ENCODE data around the gene RHBDF2.

The RHBDF2 gene

DNA sequence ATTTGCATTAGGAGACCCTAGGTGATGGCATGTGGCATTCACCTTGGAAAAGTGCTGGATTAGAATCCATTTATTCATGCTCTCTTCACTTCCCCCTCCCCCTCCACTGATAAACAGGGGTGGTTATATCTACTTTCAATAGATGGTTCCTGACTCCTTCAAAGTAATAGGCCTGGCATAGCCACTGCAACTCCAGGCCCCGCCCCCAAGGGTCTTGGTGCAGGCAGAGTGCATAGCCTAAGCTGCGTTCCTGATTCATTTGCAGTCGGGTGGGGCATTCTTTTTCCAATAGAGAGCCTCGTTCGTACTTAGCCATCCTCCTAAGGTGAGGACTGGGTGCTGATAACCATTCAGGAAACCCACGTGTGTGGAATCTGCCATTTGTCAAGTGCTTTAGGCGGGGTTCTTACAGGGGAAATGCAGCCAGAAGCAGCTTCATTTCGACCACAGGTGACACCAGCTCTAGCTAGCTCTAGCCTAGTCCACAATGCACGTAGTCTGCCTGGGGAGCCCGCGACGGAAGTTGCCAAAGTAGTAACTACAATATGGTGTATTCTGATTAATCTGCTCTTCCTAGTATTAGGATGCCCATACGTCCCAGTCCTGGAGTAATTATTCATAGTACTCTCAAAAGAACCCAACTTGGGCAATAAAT lies 59.4 kb downstream of the RHBDF2 start:
- TF ChIP-seq SIN3A (IDR thresholded peaks at IDR 0.05; ENCODE audit: borderline replicate concordance, insufficient read depth, low read length) (no peak), TAF1 (IDR thresholded peaks at IDR 0.05; ENCODE audit: borderline replicate concordance, insufficient read depth, low read length) (no peak), FOXP2 (optimal IDR thresholded peaks at IDR 0.05; ENCODE audit: borderline replicate concordance, extremely low read depth, extremely low read length, insufficient read depth) (no peak), POLR2AphosphoS5 (IDR thresholded peaks at IDR 0.05; ENCODE audit: low read depth, low read length) (no peak)
- TF ChIP-seq, protein P1, sequence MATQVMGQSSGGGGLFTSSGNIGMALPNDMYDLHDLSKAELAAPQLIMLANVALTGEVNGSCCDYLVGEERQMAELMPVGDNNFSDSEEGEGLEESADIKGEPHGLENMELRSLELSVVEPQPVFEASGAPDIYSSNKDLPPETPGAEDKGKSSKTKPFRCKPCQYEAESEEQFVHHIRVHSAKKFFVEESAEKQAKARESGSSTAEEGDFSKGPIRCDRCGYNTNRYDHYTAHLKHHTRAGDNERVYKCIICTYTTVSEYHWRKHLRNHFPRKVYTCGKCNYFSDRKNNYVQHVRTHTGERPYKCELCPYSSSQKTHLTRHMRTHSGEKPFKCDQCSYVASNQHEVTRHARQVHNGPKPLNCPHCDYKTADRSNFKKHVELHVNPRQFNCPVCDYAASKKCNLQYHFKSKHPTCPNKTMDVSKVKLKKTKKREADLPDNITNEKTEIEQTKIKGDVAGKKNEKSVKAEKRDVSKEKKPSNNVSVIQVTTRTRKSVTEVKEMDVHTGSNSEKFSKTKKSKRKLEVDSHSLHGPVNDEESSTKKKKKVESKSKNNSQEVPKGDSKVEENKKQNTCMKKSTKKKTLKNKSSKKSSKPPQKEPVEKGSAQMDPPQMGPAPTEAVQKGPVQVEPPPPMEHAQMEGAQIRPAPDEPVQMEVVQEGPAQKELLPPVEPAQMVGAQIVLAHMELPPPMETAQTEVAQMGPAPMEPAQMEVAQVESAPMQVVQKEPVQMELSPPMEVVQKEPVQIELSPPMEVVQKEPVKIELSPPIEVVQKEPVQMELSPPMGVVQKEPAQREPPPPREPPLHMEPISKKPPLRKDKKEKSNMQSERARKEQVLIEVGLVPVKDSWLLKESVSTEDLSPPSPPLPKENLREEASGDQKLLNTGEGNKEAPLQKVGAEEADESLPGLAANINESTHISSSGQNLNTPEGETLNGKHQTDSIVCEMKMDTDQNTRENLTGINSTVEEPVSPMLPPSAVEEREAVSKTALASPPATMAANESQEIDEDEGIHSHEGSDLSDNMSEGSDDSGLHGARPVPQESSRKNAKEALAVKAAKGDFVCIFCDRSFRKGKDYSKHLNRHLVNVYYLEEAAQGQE (IDR thresholded peaks at IDR 0.05; ENCODE audit: insufficient read depth in 1 of 2, low read depth in 2 of 2, low read length in 2 of 2): no peak

DNA sequence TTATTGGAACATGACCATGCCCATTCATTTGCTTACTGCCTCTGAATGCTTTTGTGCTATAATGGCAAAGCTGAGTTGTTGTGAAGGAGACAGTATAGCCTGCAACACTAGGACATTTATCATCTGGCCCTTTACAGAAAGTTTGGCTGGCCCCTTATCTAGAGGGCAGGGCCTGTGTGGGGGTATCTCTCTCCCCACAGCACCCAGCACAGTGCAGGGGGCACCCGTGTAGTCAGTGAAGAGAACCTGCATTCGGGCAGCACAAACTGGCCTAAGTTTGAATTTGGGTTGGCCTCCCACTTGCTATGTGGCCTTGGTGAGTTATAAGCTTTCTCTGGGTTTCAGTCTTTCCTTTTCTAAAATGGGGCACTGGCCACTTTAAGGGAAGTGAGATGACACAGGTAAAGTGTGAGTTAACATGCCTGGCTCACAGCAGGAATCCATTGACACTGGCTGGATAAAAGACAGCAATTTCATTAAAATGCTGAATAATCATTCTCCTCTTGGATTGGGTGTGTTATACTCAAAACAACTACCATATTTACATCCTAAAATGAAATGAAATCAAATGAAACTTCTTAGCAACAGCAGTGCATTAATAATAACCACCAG lies 60.4 kb downstream of the RHBDF2 start:
- TF ChIP-seq FOXP2 (optimal IDR thresholded peaks at IDR 0.05; ENCODE audit: borderline replicate concordance, extremely low read depth, extremely low read length, insufficient read depth): no peak
- no peak for TF ChIP-seq SIN3A (IDR thresholded peaks at IDR 0.05; ENCODE audit: borderline replicate concordance, insufficient read depth, low read length)
- TF ChIP-seq, protein P1 (IDR thresholded peaks at IDR 0.05; ENCODE audit: insufficient read depth in 1 of 2, low read depth in 2 of 2, low read length in 2 of 2): no peak
- TF ChIP-seq POLR2AphosphoS5 (IDR thresholded peaks at IDR 0.05; ENCODE audit: low read depth, low read length): no peak
- TF ChIP-seq TAF1 (IDR thresholded peaks at IDR 0.05; ENCODE audit: borderline replicate concordance, insufficient read depth, low read length): no peak

DNA sequence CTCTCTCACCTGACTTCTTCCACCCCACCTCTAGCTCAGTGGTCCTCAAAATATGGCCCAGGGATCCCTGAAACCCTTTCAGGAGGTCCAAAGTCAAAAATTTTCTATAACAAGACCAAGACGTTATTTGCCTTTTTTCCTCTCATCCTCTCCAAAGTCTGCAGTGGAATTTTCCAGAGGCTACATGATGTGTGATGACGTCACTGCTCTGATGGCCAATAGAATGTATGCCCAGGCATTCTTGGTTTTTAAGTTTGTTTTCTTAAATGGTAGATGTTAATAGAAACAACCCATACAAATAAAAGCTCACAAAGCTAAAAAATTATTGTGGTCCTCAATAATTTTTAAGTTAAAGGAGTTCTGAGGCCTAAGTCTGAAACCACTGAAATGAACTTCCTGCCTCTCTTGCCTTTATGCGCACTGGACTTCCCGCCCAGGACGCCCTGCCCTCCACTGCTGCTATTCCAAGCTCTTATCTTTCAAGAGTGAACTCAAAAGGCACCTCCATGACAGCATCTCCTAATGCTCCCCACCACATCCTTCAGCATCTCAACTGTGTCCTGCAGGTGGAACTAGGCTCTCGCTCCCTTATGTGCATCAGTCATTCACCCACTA lies 61.8 kb downstream of the RHBDF2 start:
- TF ChIP-seq FOXP2 (optimal IDR thresholded peaks at IDR 0.05; ENCODE audit: borderline replicate concordance, extremely low read depth, extremely low read length, insufficient read depth) (no peak), POLR2AphosphoS5 (IDR thresholded peaks at IDR 0.05; ENCODE audit: low read depth, low read length) (no peak), SIN3A (IDR thresholded peaks at IDR 0.05; ENCODE audit: borderline replicate concordance, insufficient read depth, low read length) (no peak), TAF1 (IDR thresholded peaks at IDR 0.05; ENCODE audit: borderline replicate concordance, insufficient read depth, low read length) (no peak)
- TF ChIP-seq, protein P1 (IDR thresholded peaks at IDR 0.05; ENCODE audit: insufficient read depth in 1 of 2, low read depth in 2 of 2, low read length in 2 of 2): no peak

DNA sequence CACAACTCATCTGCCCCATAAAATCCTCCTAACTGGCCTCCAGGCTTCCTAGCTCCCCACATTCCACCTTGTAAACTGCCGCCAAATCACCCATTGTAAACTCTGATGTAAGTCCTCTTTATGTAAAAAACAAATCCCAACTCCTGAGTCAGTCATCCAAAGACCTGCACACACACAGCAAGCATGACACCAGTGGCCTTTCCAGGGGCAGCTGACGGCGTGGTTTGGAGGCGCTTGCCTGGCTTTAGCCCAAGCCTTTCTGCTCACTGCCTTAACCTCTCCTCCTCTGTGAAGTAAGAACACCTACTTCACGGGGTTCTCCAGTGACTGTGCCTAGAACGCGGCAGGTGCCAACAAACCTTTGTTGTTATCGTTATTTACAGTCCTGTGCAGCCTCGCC lies 62.3 kb downstream of the RHBDF2 start:
- TF ChIP-seq, protein P1 (IDR thresholded peaks at IDR 0.05; ENCODE audit: insufficient read depth in 1 of 2, low read depth in 2 of 2, low read length in 2 of 2): no peak
- TF ChIP-seq FOXP2 (optimal IDR thresholded peaks at IDR 0.05; ENCODE audit: borderline replicate concordance, extremely low read depth, extremely low read length, insufficient read depth) (no peak), TAF1 (IDR thresholded peaks at IDR 0.05; ENCODE audit: borderline replicate concordance, insufficient read depth, low read length) (no peak), POLR2AphosphoS5 (IDR thresholded peaks at IDR 0.05; ENCODE audit: low read depth, low read length) (no peak), SIN3A (IDR thresholded peaks at IDR 0.05; ENCODE audit: borderline replicate concordance, insufficient read depth, low read length) (no peak)
